ENCODE measurements around the gene ABLIM3. TPM values are rescaled to one million over a fixed set of nuclear protein-coding genes. Genes with fewer than 3 reads are reported as not detected.
A peak's percentile ranks its signal among the peaks of the same experiment; 100 is the strongest.

Gene ABLIM3
- total RNA-seq, 1 donor from 2014 or later: 3.6 TPM

- Mint-ChIP-seq H3K27ac (ENCODE audit: unreplicated experiment) (no peak overlapping the region), H3K27me3 (ENCODE audit: unreplicated experiment) (no peaks in the 10 kb centered on the region), H3K9me3 (ENCODE audit: unreplicated experiment) (no peaks in the 10 kb centered on the region), H3K36me3 (ENCODE audit: low read depth, unreplicated experiment) (no peaks in the 10 kb centered on the region), H3K4me3 (ENCODE audit: unreplicated experiment) (no peak overlapping the region), H3K4me1 (ENCODE audit: unreplicated experiment) (peaks cover 11% of the 10 kb centered on the region)
- no peak for TF ChIP-seq CTCF (IDR thresholded peaks at IDR 0.05; ENCODE audit: unreplicated experiment)
- DNase-seq (ENCODE audit: low spot score): no peak
Measured at GRCh38 chr5:149227168-149227826, 86.0 kb downstream of the ABLIM3 start.

GRCh38 chr5:149228618-149229297 lies 87.5 kb downstream of the ABLIM3 start:
- DNase-seq (ENCODE audit: low spot score): peak; percentile 30
- peaks cover 11% of the 10 kb centered on the region for H3K4me1 Mint-ChIP-seq (ENCODE audit: unreplicated experiment)
- H3K4me3 Mint-ChIP-seq (ENCODE audit: unreplicated experiment): no peak overlapping the region
- no peaks in the 10 kb centered on the region for H3K27me3 Mint-ChIP-seq (ENCODE audit: unreplicated experiment)
- H3K27ac Mint-ChIP-seq (ENCODE audit: unreplicated experiment): no peak overlapping the region
- no peaks in the 10 kb centered on the region for H3K9me3 Mint-ChIP-seq (ENCODE audit: unreplicated experiment)
- H3K36me3 Mint-ChIP-seq (ENCODE audit: low read depth, unreplicated experiment): no peaks in the 10 kb centered on the region
- TF ChIP-seq CTCF (IDR thresholded peaks at IDR 0.05; ENCODE audit: unreplicated experiment): peak; percentile 40

- DNase-seq (ENCODE audit: low spot score): no peak
- H3K27me3 Mint-ChIP-seq (ENCODE audit: unreplicated experiment): no peaks in the 10 kb centered on the region
- no peak overlapping the region for H3K4me3 Mint-ChIP-seq (ENCODE audit: unreplicated experiment)
- H3K36me3 Mint-ChIP-seq (ENCODE audit: low read depth, unreplicated experiment): no peaks in the 10 kb centered on the region
- H3K9me3 Mint-ChIP-seq (ENCODE audit: unreplicated experiment): no peaks in the 10 kb centered on the region
- peaks cover 11% of the 10 kb centered on the region for H3K4me1 Mint-ChIP-seq (ENCODE audit: unreplicated experiment)
- TF ChIP-seq CTCF (IDR thresholded peaks at IDR 0.05; ENCODE audit: unreplicated experiment): no peak
- H3K27ac Mint-ChIP-seq (ENCODE audit: unreplicated experiment): no peak overlapping the region
Measured at GRCh38 chr5:149229298-149229937, 88.1 kb downstream of the ABLIM3 start.

GRCh38 chr5:149235841-149236240 lies 94.5 kb downstream of the ABLIM3 start:
- no peak for DNase-seq (ENCODE audit: low spot score)
- H3K9me3 Mint-ChIP-seq (ENCODE audit: unreplicated experiment): no peaks in the 10 kb centered on the region
- H3K4me1 Mint-ChIP-seq (ENCODE audit: unreplicated experiment): peaks cover 32% of the 10 kb centered on the region
- no peak overlapping the region for H3K4me3 Mint-ChIP-seq (ENCODE audit: unreplicated experiment)
- H3K27me3 Mint-ChIP-seq (ENCODE audit: unreplicated experiment): no peaks in the 10 kb centered on the region
- no peaks in the 10 kb centered on the region for H3K36me3 Mint-ChIP-seq (ENCODE audit: low read depth, unreplicated experiment)
- TF ChIP-seq CTCF (IDR thresholded peaks at IDR 0.05; ENCODE audit: unreplicated experiment): no peak
- no peak overlapping the region for H3K27ac Mint-ChIP-seq (ENCODE audit: unreplicated experiment)

GRCh38 chr5:149237662-149238061 lies 96.4 kb downstream of the ABLIM3 start:
- DNase-seq (ENCODE audit: low spot score): no peak
- Mint-ChIP-seq H3K27ac (ENCODE audit: unreplicated experiment) (no peak overlapping the region), H3K27me3 (ENCODE audit: unreplicated experiment) (no peaks in the 10 kb centered on the region), H3K9me3 (ENCODE audit: unreplicated experiment) (no peaks in the 10 kb centered on the region), H3K4me3 (ENCODE audit: unreplicated experiment) (no peak overlapping the region), H3K36me3 (ENCODE audit: low read depth, unreplicated experiment) (no peaks in the 10 kb centered on the region), H3K4me1 (ENCODE audit: unreplicated experiment) (peaks cover 35% of the 10 kb centered on the region)
- no peak for TF ChIP-seq CTCF (IDR thresholded peaks at IDR 0.05; ENCODE audit: unreplicated experiment)
